Ammon's horn (tissue), 1 donor: Measurements from ENCODE around the gene POLD4.
A peak's percentile ranks its signal among the peaks of the same experiment; 100 is the strongest.

Experiments used
- DNase-seq: peaks from one replicate; pipeline ENCODE4 v3.0.0-alpha.2; 2016; ENCODE audit warnings: low spot score

POLD4 gene

GRCh38 chr11:67315325-67315909 is 37.9 kb downstream of the POLD4 start:
- no peak for DNase-seq

- no peak for DNase-seq
These were observed 39.1 kb downstream of the POLD4 start for GRCh38 chr11:67314218-67314617.

- DNase-seq = no peak
These were observed 40.0 kb downstream of the POLD4 start for GRCh38 chr11:67313125-67313890.

- no peak for DNase-seq
These were observed 40.9 kb downstream of the POLD4 start for GRCh38 chr11:67312187-67313021.

- no peak for DNase-seq
These were observed 41.7 kb downstream of the POLD4 start for GRCh38 chr11:67311556-67312082.

- no peak for DNase-seq
These were observed 42.2 kb downstream of the POLD4 start for GRCh38 chr11:67311051-67311555.

GRCh38 chr11:67310246-67311050 is 42.9 kb downstream of the POLD4 start:
- DNase-seq = no peak

- no peak for DNase-seq
These were observed 43.7 kb downstream of the POLD4 start for GRCh38 chr11:67309661-67310061.

GRCh38 chr11:67309166-67309565 is 44.2 kb downstream of the POLD4 start:
- no peak for DNase-seq

GRCh38 chr11:67308031-67308866 is 45.1 kb downstream of the POLD4 start:
- DNase-seq = no peak

GRCh38 chr11:67307545-67308001 is 45.8 kb downstream of the POLD4 start:
- no peak for DNase-seq

- DNase-seq = no peak
These were observed 46.4 kb downstream of the POLD4 start for GRCh38 chr11:67306769-67307544.

- DNase-seq = no peak
These were observed 48.7 kb downstream of the POLD4 start for GRCh38 chr11:67304511-67305113.

- DNase-seq = no peak
These were observed 49.4 kb downstream of the POLD4 start for GRCh38 chr11:67303835-67304411.

- peak; percentile 77 for DNase-seq
These were observed 50.1 kb downstream of the POLD4 start, which contains the start of gene SSH3 for GRCh38 chr11:67303132-67303834. Gene SSH3 (plus strand): TSS chr11:67303530. CDS start chr11:67303626, 96 bp downstream.

GRCh38 chr11:67302571-67303131 is 50.7 kb downstream of the POLD4 start:
- no peak for DNase-seq

- DNase-seq = peak; percentile 56
These were observed 51.3 kb downstream of the POLD4 start for GRCh38 chr11:67301951-67302516.
